IMR-90 (cell line): ENCODE results near the gene PALLD.

Source experiments
- BHLHE40 ChIP-seq: fragments of 150-350 bp; IDR thresholded peaks from 2 replicates; pipeline ENCODE4 v1.6.1; 2016; ENCODE audit warnings: mild to moderate bottlenecking, low read depth, low read length
- CEBPB ChIP-seq: IDR thresholded peaks from 2 replicates; pipeline ENCODE4 v1.6.1; 2012; ENCODE audit warnings: low read depth, low read length, improper control_type of control experiment
- CHD1 ChIP-seq: IDR thresholded peaks from 2 replicates; pipeline ENCODE4 v1.6.1; 2012; ENCODE audit warnings: low read depth, low read length, improper control_type of control experiment
- CTCF ChIP-seq: conservative IDR thresholded peaks from 2 replicates; pipeline ENCODE4 v1.5.1; 2012; ENCODE audit warnings: mild to moderate bottlenecking, low read depth, low read length, improper control_type of control experiment
- ELK1 ChIP-seq: fragments of 150-350 bp; IDR thresholded peaks from 2 replicates; pipeline ENCODE4 v1.6.1; 2016; ENCODE audit warnings: low read depth, mild to moderate bottlenecking, low read length, moderate library complexity, borderline replicate concordance
- MAFK ChIP-seq: IDR thresholded peaks from 2 replicates; pipeline ENCODE4 v1.6.1; 2012; ENCODE audit warnings: low read depth, low read length, improper control_type of control experiment
- MAZ ChIP-seq: IDR thresholded peaks from 2 replicates; pipeline ENCODE4 v1.6.1; 2012; ENCODE audit warnings: low read depth, mild to moderate bottlenecking, low read length, improper control_type of control experiment, moderate library complexity, borderline replicate concordance
- MXI1 ChIP-seq: IDR thresholded peaks from 2 replicates; pipeline ENCODE4 v1.6.1; 2012; ENCODE audit warnings: low read depth, mild to moderate bottlenecking, low read length, moderate library complexity, borderline replicate concordance
- POLR2A ChIP-seq: IDR thresholded peaks from 2 replicates; pipeline ENCODE4 v1.6.1; 2012; ENCODE audit warnings: mild to moderate bottlenecking, low read depth, low read length
- RAD21 ChIP-seq: IDR thresholded peaks from 2 replicates; pipeline ENCODE4 v1.6.1; 2012; ENCODE audit warnings: low read length, improper control_type of control experiment
- RCOR1 ChIP-seq: IDR thresholded peaks from 2 replicates; pipeline ENCODE4 v1.6.1; 2012; ENCODE audit warnings: mild to moderate bottlenecking, low read length, improper control_type of control experiment; ENCODE audit not compliant: insufficient replicate concordance
- RFX5 ChIP-seq: IDR thresholded peaks from 2 replicates; pipeline ENCODE4 v1.8.0; 2012; ENCODE audit warnings: low read depth, mild to moderate bottlenecking, low read length, moderate library complexity
- SMC3 ChIP-seq: fragments of 150-350 bp; IDR thresholded peaks from 2 replicates; pipeline ENCODE4 v1.6.1; 2016; ENCODE audit warnings: low read depth, mild to moderate bottlenecking, antibody characterized with exemption, low read length, moderate library complexity

DNA sequence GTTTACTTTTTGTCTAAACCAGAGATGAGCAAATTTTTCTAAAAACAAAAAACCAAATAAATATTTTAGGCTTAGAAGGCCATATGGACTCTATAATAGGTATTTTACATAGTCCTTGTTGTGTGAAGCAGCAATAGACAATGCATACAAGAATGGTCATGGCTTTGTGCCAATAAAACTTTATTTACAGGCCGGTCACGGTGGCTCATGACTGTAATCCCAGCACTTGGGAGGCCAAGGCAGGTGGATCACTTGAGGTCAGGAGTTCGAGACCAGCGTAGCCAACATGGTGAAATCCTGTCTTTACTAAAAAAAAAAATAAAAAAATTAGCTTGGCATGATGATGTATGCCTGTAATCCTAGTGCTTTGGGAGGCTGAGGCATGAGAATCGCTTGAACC is 285.6 kb downstream of the PALLD start:
- TF ChIP-seq CTCF (no peak), CEBPB (no peak), RCOR1 (no peak), RAD21 (no peak), MAZ (no peak), ELK1 (no peak), POLR2A (no peak), BHLHE40 (no peak), MAFK (no peak), MXI1 (no peak), SMC3 (no peak), RFX5 (no peak), CHD1 (no peak)
